Stimulated activated CD8-positive, alpha-beta memory T cell treated with anti-CD3 and anti-CD28 coated beads, Interleukin-12 subunit alpha, Interleukin-12 subunit beta, amount 100 ng/mL, for 24 hours (primary cell): ENCODE results near the gene DIO3.
"Not testable (repeated sequence)": the region's sequence is repeated elsewhere in the genome, so short reads cannot be mapped to it uniquely, and the experiment has no call there.

Source experiments
- DNase-seq: peaks from one replicate; pipeline ENCODE4 v3.0.0-alpha.2; 2020; ENCODE audit errors: extremely low read depth

Gene DIO3

DNA sequence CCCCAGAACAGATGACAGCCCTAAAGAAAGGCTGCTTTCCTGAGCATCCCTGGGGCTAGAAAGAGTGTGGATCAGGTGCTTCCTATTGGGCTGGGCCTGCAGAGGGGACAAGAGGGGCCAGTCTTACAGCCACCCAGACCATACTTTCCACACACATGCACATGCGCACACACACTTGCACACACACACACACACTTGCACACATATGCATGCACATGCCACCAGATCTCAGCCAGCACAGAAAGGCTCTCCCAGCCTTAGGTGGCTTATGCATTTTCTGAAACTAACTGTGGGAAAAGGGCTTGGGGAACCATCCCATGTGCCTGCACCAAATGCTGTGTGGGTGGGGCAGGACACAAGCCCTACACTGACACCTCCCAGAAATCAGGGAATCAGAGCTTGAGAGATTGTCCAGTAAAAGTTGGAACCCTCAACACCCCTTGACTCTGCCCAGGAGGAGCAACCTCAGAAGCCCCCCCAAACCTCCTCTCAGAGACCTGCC is 2.5 kb upstream of the DIO3 start:
- no peak for DNase-seq

GRCh38 chr14:101559250-101559623 is 2.1 kb upstream of the DIO3 start:
- DNase-seq = no peak

DNA sequence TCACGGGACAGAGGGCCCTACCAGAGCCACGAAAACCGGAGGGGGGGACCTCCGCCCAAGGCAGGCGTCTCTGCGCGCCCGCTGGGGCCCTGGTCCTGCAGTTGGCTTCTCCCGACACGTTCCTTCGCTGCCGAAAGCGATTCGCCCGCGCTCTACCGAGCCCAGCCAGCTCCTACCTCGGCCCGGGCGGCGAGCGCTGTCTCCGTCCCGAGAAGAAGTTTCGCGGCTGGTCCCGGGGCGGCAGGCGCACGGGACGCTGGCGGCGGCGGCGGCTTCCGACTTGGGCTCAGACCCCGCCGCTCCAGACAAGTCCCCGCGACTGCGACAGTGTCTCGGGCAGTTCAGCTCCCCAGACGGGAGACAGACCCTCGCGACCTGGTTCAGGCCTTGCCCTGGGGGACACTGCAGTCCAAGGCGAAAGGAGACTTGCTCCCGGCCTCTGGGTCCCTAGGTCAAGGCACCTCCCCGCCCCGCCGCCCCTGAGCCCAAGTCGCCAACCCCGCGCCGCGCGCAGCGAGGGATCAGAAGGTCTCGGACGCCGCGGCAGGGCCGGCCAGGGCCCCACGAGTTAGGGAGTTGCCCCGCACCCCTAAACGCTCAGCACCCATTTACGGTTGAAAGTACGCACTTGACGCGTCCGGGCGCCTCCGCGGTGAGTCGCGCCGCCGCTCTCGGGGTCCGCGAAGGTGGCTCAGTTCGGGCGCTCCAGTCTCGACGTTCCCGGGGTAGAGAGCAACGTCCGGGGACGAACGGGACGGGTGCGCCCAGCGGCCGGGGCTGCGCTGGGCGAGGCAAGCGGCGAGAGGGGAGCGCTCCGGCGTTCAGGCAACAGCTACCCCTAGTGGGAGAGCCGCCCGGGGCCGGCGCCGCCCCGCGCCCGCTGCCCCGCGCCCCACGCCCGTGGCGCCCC is 1.4 kb upstream of the DIO3 start:
- no peak for DNase-seq

- DNase-seq = no peak
Measured at GRCh38 chr14:101560534-101561113, 671 bp upstream of the DIO3 start.

- DNase-seq = no peak
Measured at GRCh38 chr14:101561897-101562490, 699 bp downstream of the DIO3 start.

- no peak for DNase-seq
Measured at GRCh38 chr14:101562659-101563351, 1.5 kb downstream of the DIO3 start.

DNA sequence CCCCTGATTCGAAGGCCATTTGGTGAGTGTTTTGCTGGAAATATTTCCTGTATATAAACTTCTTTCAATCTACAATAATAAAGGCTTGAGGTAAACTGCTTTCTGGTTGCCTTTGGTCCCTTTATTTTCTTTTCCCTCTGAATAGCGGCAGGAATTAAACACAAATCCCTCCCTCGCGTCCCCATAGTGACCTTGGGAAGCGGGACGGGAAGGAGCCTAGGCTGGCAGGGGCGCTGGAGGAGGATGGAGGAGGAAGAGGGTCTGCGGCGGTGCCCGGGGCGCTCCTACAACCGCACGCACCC is 2.0 kb downstream of the DIO3 start:
- no peak for DNase-seq

DNA sequence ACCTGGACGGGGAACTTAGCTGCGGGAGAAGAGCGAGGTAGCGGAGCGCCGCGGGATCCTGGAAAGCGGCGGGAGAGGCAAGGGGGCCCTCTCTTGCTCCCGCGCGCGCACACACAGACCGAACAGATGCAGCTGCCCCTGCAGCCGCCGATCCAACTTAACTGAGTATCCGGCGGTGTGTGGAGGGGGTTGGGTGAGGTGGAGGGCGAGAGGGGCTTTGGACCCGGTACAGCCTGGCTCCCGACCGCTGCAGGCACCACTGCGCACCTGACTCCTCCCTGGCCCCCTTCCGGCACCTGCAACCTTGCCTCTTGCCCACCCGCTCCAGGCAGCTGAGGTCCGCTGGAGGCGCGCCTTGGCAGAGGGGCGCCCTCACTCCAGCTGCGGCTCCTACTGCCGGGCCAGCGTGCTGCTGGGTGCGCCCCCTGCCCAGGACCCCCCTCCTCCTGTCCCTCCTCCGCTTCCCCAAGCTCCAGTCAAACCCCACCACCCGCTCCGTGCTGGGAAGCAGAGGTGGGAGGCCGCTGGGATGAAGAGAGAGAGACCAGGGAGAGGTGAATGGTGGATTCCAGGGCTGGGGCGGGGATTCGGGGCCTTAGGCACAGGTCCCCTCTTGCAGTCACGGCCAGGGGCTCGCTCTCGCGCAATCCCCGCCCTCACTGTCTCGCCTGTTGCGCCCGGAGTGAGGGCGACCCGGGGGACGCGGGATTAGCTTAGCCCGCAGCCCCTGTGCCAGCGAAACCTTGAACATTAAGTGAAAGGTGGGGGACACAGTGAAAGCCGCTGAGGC is 2.6 kb downstream of the DIO3 start:
- DNase-seq = no peak

- DNase-seq = no peak
Measured at GRCh38 chr14:101564444-101564776, 3.1 kb downstream of the DIO3 start.

DNA sequence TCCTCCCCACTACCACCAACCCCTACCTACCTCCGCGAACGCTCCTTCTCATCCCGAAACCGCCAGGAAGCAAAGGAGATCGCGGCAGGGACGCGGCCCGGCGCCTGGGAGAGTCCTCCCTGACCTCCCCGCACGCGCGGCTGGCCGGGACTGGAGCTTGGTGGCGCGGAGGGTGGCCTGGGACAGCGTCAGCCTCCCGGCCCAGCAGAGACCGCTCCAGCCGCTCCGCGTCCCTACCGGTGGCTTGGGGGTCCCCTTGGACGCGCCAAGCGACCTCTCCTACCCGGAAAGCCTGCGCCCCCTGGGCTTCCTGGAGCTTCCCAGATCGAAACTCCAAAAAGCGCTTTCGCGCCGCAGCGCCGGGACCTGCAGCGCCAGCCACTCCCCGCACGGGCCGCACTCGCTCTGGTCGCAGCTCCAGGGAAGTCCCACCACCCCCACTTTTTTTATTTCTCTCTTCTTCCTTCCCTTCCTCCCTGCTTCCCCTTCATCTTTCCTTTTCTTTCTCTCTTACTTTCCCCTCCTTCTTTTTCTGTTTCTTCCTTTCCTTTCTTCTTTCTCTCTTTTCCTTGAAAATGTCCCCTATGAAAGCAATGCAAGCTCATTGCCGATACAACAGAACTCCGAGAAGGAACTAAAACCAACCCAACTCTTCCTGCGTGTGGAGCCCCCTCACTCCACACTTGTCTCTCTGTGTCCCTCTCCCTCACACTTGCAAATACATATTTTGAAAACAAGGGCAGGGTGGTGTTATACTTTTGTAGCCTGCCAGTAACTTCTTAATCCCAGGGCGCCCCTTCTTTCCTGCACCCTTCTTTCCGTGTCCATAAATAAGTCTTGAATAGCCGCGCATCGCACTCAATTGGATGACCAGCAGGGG is 3.8 kb downstream of the DIO3 start:
- DNase-seq = no peak

- no peak for DNase-seq
Measured at GRCh38 chr14:101567252-101567651, 6.0 kb downstream of the DIO3 start.

DNA sequence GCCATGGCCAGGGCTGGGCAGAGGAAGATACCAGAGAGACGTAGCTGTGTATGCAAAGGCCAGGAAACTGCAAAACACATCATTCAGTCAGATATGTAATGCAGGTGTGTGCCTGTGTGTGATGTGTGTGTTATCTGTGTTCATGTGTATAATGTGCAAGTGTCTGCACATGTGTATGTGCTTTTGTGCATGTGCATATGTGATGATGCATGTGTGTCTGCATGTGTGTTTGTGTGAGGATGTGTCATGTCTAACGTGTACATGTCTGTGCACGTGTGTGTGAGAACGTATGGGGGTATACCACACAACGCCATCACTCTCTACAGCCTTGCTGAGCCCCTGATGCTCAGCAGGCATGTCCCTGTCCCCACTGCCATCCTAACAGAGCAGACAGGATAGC is 9.7 kb downstream of the DIO3 start:
- no peak for DNase-seq

DNA sequence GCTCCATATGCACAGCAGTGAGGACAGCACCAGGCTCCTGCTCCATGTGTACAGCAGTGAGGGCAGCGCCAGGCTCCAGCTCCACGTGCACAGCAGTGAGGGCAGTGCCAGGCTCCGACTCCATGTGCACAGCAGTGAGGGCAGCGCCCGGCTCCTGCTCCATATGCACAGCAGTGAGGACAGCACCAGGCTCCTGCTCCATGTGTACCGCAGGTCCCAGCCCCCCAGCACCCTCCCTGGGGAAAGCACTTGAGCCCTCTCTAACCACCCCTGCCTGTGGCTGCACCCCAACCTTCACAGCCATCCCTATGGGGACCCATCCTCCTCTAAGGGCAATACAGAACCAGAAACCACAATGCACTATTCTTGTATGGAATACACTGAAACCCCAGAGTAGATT is 11.2 kb downstream of the DIO3 start:
- not testable (repeated sequence) for DNase-seq

- DNase-seq = no peak
Measured at GRCh38 chr14:101573289-101573688, 12.0 kb downstream of the DIO3 start.

GRCh38 chr14:101575581-101575980 is 14.3 kb downstream of the DIO3 start:
- no peak for DNase-seq

DNA sequence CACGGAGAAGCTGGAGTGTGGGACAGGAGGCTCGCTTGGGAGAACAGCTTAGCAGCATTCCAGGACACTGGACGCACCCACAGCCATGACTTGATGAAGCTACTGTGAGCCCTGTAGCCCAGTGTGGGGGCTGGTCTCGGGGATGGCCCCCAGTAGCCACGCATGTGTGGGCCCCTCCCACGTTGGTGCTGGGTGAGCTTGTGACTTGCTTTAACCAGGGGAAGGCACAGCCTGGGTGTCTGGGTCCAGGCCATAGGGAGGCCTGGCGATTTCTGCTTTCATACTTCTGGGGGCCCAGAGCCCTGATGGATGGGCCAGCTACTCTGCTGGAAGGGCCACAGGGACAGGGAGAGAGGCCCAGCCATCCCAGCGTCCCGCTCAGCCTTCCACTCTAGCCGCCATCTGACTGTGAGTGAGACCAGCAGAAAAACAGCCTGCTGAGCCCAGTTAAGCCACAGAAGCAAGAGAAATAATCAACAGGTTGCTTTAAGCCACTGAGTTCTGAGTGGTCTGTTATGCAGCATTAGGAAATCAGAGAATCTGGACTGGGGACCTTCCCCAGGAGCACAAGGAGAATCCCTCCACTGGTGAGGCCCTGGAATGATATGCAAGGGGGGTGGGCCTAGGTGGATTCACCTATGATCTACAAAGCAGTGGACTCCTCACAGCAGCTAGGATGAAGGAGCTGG is 16.1 kb downstream of the DIO3 start:
- no peak for DNase-seq

- DNase-seq = no peak
Measured at GRCh38 chr14:101578489-101578888, 17.2 kb downstream of the DIO3 start.

GRCh38 chr14:101579372-101580080 is 18.2 kb downstream of the DIO3 start:
- DNase-seq = no peak

DNA sequence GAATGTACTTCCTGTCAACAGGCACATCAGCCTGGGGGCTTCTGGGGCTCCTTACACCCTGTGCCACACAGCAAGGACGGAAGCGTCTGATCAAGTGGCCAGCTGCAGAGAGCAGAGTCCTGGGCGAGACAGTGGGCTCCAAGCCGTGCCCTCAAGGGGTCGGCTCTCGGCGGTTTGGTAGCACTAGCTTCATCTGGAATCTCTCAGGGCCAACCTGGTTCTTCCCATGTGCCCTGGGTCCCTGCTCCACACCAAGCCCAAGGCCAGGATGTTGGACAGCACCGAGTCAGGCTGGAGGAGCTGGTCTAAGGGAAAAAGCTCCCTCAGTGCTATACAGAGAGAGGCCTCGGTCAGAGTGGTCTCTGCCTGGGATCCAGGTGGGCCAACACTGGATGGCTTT is 20.5 kb downstream of the DIO3 start:
- DNase-seq = no peak

GRCh38 chr14:101582294-101582693 is 21.0 kb downstream of the DIO3 start:
- no peak for DNase-seq
